GM12874 (cell line): ENCODE data around the gene PPM1E.

Source experiments
- CTCF ChIP-seq: IDR thresholded peaks from 2 replicates; pipeline ENCODE4 v1.5.1; 2011; ENCODE audit warnings: low read depth, mild to moderate bottlenecking, control low read depth, low read length, moderate library complexity; ENCODE audit not compliant: insufficient read depth

Gene PPM1E

GRCh38 chr17:58734040-58734439, 21.6 kb upstream of the PPM1E start:
- no peak for TF ChIP-seq CTCF

DNA sequence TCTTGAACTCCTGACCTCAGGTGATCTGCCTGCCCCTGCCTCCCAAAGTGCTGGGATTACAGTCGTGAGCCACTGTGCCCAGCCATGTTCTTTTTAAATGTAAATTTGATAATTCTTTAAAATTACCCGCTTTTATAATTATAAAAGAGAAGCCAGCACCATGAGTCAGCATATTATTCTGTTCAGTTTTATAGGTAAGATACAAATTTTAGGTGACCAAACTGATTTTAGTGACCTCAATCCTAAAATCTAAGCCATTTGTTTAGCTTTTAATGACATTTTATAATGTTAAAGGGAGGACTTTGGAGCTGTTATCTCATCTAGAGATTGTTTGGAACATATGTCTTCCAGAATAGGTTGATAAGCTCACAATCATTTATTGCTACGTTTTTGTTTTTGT, 20.8 kb upstream of the PPM1E start:
- no peak for TF ChIP-seq CTCF

- no peak for TF ChIP-seq CTCF
These were observed 14.5 kb upstream of the PPM1E start for GRCh38 chr17:58741121-58741625.

DNA sequence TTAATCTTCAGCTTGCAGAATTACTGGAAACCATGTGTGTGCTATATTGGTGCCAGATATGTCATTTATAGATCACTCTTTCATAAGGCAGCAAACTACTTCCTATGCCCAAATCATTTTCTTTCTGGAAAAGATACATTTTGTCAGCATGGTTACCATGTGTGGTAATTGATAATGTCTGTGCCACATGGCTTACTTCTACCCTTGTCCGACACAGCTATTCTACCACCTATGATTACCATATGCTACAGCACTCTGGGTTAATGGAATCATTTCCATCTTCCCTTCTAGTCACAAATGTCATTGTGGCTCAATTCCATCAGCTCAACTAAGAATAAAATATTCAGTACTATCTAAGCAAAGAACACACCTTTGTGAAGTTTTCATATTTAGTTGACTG, 8.0 kb upstream of the PPM1E start:
- TF ChIP-seq CTCF = no peak

GRCh38 chr17:58753026-58753425, 2.6 kb upstream of the PPM1E start:
- no peak for TF ChIP-seq CTCF

GRCh38 chr17:58755269-58755576, 431 bp upstream of the PPM1E start:
- TF ChIP-seq CTCF = no peak

DNA sequence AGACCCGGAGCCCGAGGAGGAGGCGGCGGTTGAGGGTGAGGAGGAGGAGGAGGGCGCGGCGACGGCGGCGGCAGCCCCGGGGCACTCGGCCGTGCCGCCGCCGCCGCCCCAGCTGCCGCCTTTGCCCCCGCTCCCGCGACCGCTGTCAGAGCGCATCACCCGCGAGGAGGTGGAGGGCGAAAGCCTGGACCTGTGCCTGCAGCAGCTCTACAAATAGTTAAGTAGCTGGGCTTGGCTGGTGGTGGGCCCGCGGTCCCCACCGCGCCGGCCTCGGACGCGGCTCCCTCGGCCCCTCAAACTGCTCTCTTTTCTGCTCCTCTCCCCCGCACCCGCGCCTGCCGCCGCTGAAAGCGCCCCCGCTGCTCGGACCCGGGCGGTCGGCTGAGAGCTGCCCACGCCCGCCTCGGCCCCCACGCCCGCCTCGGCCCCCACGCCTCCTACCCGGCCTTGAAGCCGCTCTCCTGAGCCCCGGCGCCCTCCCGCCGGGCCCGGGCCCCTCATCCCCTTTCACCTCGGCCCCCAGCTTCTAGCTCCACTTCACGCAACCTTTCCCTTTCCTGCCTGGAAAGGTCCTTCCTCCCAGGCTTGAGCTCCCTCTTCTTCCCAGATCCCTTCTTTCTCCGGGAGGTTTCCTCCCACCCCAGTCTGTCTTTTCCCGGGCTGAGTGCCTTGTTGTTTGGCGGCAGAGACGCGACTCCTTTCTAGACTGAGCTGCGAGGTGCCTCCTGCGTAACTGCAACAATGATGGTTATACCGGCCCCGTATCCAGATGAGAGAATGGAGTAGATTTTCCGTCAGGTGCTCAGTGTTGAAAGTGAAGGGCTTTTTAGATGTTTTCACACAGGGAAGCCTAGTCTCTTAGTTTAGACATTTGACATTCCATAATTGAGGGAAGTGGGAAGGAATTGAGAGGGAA, 850 bp downstream of the PPM1E start:
- no peak for TF ChIP-seq CTCF
